Mononuclear cell (primary cell): ENCODE measurements around the gene MMS19. TPM values are rescaled to one million over a fixed set of nuclear protein-coding genes. Genes with fewer than 3 reads are reported as not detected.

Experiments
- H3K27me3 ChIP-seq: 2 replicates; pipeline ENCODE4 v1.6.0; 2011; ENCODE audit warnings: low read length, control low read depth; ENCODE audit not compliant: insufficient read depth
- H3K4me1 ChIP-seq: 2 replicates; pipeline ENCODE4 v1.5.1; 2011; ENCODE audit warnings: mild to moderate bottlenecking, low read length, control low read depth; ENCODE audit not compliant: insufficient read depth
- H3K4me3 ChIP-seq: 2 replicates; pipeline ENCODE4 v1.5.1; 2011; ENCODE audit warnings: mild to moderate bottlenecking, low read length, moderate library complexity
- H3K9me3 ChIP-seq: 2 replicates; pipeline ENCODE4 v1.5.1; 2011; ENCODE audit warnings: low read depth, mild to moderate bottlenecking, control low read depth, low read length
- total RNA-seq: library from RNA; depleted of rRNA; stranded (reverse); fragments of >200 nt; gene quantifications from one replicate; pipeline ENCODE4 v1.2.3, GENCODE V29; 2012

Gene MMS19
- total RNA-seq, 1 donor: 30.2 TPM

- Histone ChIP-seq H3K27me3 (no peaks in the 10 kb centered on the region), H3K4me1 (peaks cover 66% of the 10 kb centered on the region), H3K4me3 (no peak overlapping the region), H3K9me3 (no peaks in the 10 kb centered on the region)
These were observed 85.3 kb downstream of the MMS19 start for GRCh38 chr10:97412891-97413304.

GRCh38 chr10:97411406-97411805, 86.8 kb downstream of the MMS19 start:
- no peaks in the 10 kb centered on the region for H3K27me3 ChIP-seq
- H3K4me3 ChIP-seq: no peak overlapping the region
- H3K4me1 ChIP-seq: peaks cover 76% of the 10 kb centered on the region
- H3K9me3 ChIP-seq: no peaks in the 10 kb centered on the region

GRCh38 chr10:97408496-97408992, 89.7 kb downstream of the MMS19 start:
- H3K9me3 ChIP-seq: no peaks in the 10 kb centered on the region
- H3K4me1 ChIP-seq: peaks cover 80% of the 10 kb centered on the region
- H3K27me3 ChIP-seq: no peaks in the 10 kb centered on the region
- no peak overlapping the region for H3K4me3 ChIP-seq

Other genes with a start within 250 kb of the MMS19 start
- gene ARHGAP19, start 205.8 kb downstream of the MMS19 start, total RNA-seq: 7.8 TPM
- gene FRAT1, start 179.2 kb downstream of the MMS19 start, total RNA-seq: 21.9 TPM
- 25.8 TPM for gene FRAT2, start 163.7 kb downstream of the MMS19 start, total RNA-seq
- 37.8 TPM for gene RRP12, start 97.1 kb downstream of the MMS19 start, total RNA-seq
- 155 TPM for gene PGAM1, start 72.2 kb downstream of the MMS19 start, total RNA-seq
- gene EXOSC1, start 52.4 kb downstream of the MMS19 start, total RNA-seq: 24.6 TPM
- gene ZDHHC16, start 52.2 kb downstream of the MMS19 start, total RNA-seq: 5.5 TPM
- 6.3 TPM for gene UBTD1, start 502 bp upstream of the MMS19 start, total RNA-seq
- not detected for gene ANKRD2, start 74.4 kb upstream of the MMS19 start, total RNA-seq
- not detected for gene HOGA1, start 86.0 kb upstream of the MMS19 start, total RNA-seq
- not detected for gene C10orf62, start 91.3 kb upstream of the MMS19 start, total RNA-seq
- not detected for gene MORN4, start 135.1 kb upstream of the MMS19 start, total RNA-seq
- 29.0 TPM for gene PI4K2A, start 142.2 kb upstream of the MMS19 start, total RNA-seq
- gene AVPI1, start 188.8 kb upstream of the MMS19 start, total RNA-seq: 7.8 TPM
- gene MARVELD1, start 215.3 kb upstream of the MMS19 start, total RNA-seq: 5.5 TPM
- 33.2 TPM for gene ZFYVE27, start 238.7 kb upstream of the MMS19 start, total RNA-seq